Esophagus squamous epithelium (tissue), 4 donors: ENCODE measurements around the gene GNB1L.

Source experiments
- POLR2A ChIP-seq, 4 donors: fragments of 450-650 bp; IDR thresholded peaks; one replicate each; pipeline ENCODE4 v1.6.1; 2017; ENCODE audit warnings: antibody characterized with exemption in 4 of 4, mild to moderate bottlenecking in 4 of 4, moderate library complexity in 3 of 4
- TF ChIP-seq, protein P1 (sequence below), 6 experiments: fragments of 450-650 bp in 4 of 6; fragments of 200-600 bp in 2 of 6; sonication (generic) in 2 of 6; IDR thresholded peaks; one replicate each; pipeline ENCODE4 v1.5.1; 2016 to 2019; ENCODE audit warnings: antibody characterized with exemption in 6 of 6, mild to moderate bottlenecking in 4 of 6, moderate library complexity in 4 of 6

DNA sequence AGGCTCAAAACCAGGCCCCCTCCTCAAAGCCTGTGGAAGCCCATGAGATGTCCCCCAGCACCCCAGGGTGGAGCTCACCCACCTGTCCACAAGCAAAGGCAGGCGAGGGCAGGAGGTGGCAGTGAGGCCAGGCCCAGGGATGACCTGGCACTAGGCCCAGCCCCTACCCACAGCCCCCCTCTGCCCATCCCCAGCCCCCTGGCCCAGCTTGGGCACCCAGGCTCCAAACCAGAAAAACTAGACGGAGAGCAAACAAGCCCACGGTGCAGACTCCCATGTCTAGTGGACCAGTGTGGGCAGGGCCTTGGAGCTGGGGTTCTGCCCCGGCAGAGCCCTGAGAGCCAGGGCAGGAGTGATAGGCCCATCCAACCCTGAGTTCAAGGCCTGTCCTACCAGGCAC, 111.0 kb downstream of the GNB1L start:
- TF ChIP-seq, protein P1, sequence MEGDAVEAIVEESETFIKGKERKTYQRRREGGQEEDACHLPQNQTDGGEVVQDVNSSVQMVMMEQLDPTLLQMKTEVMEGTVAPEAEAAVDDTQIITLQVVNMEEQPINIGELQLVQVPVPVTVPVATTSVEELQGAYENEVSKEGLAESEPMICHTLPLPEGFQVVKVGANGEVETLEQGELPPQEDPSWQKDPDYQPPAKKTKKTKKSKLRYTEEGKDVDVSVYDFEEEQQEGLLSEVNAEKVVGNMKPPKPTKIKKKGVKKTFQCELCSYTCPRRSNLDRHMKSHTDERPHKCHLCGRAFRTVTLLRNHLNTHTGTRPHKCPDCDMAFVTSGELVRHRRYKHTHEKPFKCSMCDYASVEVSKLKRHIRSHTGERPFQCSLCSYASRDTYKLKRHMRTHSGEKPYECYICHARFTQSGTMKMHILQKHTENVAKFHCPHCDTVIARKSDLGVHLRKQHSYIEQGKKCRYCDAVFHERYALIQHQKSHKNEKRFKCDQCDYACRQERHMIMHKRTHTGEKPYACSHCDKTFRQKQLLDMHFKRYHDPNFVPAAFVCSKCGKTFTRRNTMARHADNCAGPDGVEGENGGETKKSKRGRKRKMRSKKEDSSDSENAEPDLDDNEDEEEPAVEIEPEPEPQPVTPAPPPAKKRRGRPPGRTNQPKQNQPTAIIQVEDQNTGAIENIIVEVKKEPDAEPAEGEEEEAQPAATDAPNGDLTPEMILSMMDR (IDR thresholded peaks at IDR 0.05): no peak
- TF ChIP-seq POLR2A (IDR thresholded peaks at IDR 0.05): no peak
